Suprapubic skin (tissue), 3 donors: ENCODE data around the gene CREG2.

ENCODE experiments used
- CTCF ChIP-seq, 2 donors: fragments of 200-600 bp in 1 of 2; fragments of 450-650 bp in 1 of 2; sonication (generic) in 1 of 2; IDR thresholded peaks; one replicate each; pipeline ENCODE4 v1.5.1; 2016 to 2019; ENCODE audit warnings: antibody characterized with exemption in 2 of 2, mild to moderate bottlenecking in 1 of 2, moderate library complexity in 1 of 2
- POLR2AphosphoS5 ChIP-seq, 3 donors: sonication (generic); formaldehyde crosslinking; IDR thresholded peaks; one replicate each; pipeline ENCODE4 v1.6.1; 2017; ENCODE audit warnings: antibody characterized with exemption in 3 of 3

GRCh38 chr2:101410746-101411145, 23.4 kb upstream of the CREG2 start:
- no peak for TF ChIP-seq CTCF (IDR thresholded peaks at IDR 0.05)
- no peak for TF ChIP-seq POLR2AphosphoS5 (IDR thresholded peaks at IDR 0.05)
